Tibial nerve (tissue), 3 donors: ENCODE results near the gene PGA3.

Experiments
- POLR2A ChIP-seq, 2 donors: fragments of 450-650 bp; IDR thresholded peaks; one replicate each; pipeline ENCODE4 v1.6.1; 2017; ENCODE audit warnings: antibody characterized with exemption in 2 of 2, mild to moderate bottlenecking in 2 of 2, moderate library complexity in 2 of 2
- TF ChIP-seq, protein P1 (sequence below), 5 experiments: fragments of 200-600 bp in 3 of 5; fragments of 450-650 bp in 2 of 5; sonication (generic) in 3 of 5; IDR thresholded peaks; one replicate each; pipeline ENCODE4 v1.5.1; 2016 to 2019; ENCODE audit warnings: antibody characterized with exemption in 5 of 5, mild to moderate bottlenecking in 3 of 5, moderate library complexity in 2 of 5

- TF ChIP-seq POLR2A (IDR thresholded peaks at IDR 0.05): no peak
- TF ChIP-seq, protein P1, sequence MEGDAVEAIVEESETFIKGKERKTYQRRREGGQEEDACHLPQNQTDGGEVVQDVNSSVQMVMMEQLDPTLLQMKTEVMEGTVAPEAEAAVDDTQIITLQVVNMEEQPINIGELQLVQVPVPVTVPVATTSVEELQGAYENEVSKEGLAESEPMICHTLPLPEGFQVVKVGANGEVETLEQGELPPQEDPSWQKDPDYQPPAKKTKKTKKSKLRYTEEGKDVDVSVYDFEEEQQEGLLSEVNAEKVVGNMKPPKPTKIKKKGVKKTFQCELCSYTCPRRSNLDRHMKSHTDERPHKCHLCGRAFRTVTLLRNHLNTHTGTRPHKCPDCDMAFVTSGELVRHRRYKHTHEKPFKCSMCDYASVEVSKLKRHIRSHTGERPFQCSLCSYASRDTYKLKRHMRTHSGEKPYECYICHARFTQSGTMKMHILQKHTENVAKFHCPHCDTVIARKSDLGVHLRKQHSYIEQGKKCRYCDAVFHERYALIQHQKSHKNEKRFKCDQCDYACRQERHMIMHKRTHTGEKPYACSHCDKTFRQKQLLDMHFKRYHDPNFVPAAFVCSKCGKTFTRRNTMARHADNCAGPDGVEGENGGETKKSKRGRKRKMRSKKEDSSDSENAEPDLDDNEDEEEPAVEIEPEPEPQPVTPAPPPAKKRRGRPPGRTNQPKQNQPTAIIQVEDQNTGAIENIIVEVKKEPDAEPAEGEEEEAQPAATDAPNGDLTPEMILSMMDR (IDR thresholded peaks at IDR 0.05): no peak
Observed at GRCh38 chr11:61195719-61196118, 7.6 kb upstream of the PGA3 start.
